ENCODE data around the gene SLC5A6.

The SLC5A6 gene

DNA sequence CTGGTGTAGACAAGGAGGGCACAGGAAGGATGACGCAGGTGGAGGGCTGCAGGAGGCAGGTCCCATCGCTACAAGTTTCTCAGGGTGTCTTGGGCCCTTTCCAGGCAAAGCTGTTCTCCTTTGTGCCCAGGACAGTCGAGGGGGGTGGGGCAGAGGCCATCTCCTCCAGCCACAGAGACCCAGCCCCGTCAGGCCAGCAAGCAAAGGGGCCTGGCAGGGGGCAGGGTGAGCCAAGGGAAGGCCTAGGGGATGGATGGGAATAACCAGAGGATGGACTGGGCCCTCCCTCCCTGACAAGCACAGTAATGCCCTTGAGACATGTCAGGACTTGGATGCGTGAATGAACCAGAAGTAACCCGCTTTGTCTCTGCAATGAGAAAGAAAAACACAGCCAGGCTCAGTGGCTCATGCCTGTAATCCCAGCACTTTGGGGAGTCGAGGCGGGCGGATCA lies 57.0 kb downstream of the SLC5A6 start:
- TF ChIP-seq ZFX (IDR thresholded peaks at IDR 0.05; ENCODE audit: borderline replicate concordance) = no peak
- TF ChIP-seq, protein P1, sequence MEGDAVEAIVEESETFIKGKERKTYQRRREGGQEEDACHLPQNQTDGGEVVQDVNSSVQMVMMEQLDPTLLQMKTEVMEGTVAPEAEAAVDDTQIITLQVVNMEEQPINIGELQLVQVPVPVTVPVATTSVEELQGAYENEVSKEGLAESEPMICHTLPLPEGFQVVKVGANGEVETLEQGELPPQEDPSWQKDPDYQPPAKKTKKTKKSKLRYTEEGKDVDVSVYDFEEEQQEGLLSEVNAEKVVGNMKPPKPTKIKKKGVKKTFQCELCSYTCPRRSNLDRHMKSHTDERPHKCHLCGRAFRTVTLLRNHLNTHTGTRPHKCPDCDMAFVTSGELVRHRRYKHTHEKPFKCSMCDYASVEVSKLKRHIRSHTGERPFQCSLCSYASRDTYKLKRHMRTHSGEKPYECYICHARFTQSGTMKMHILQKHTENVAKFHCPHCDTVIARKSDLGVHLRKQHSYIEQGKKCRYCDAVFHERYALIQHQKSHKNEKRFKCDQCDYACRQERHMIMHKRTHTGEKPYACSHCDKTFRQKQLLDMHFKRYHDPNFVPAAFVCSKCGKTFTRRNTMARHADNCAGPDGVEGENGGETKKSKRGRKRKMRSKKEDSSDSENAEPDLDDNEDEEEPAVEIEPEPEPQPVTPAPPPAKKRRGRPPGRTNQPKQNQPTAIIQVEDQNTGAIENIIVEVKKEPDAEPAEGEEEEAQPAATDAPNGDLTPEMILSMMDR (IDR thresholded peaks at IDR 0.05) = no peak
- H3K27ac ChIP-seq = no peak overlapping the region

GRCh38 chr2:27154488-27154887 lies 57.6 kb downstream of the SLC5A6 start:
- H3K27ac ChIP-seq = no peak overlapping the region
- no peak for TF ChIP-seq ZFX (IDR thresholded peaks at IDR 0.05; ENCODE audit: borderline replicate concordance)
- TF ChIP-seq, protein P1 (IDR thresholded peaks at IDR 0.05) = no peak

GRCh38 chr2:27152796-27153464 lies 59.1 kb downstream of the SLC5A6 start:
- TF ChIP-seq ZFX (IDR thresholded peaks at IDR 0.05; ENCODE audit: borderline replicate concordance) = no peak
- TF ChIP-seq, protein P1 (IDR thresholded peaks at IDR 0.05) = no peak

DNA sequence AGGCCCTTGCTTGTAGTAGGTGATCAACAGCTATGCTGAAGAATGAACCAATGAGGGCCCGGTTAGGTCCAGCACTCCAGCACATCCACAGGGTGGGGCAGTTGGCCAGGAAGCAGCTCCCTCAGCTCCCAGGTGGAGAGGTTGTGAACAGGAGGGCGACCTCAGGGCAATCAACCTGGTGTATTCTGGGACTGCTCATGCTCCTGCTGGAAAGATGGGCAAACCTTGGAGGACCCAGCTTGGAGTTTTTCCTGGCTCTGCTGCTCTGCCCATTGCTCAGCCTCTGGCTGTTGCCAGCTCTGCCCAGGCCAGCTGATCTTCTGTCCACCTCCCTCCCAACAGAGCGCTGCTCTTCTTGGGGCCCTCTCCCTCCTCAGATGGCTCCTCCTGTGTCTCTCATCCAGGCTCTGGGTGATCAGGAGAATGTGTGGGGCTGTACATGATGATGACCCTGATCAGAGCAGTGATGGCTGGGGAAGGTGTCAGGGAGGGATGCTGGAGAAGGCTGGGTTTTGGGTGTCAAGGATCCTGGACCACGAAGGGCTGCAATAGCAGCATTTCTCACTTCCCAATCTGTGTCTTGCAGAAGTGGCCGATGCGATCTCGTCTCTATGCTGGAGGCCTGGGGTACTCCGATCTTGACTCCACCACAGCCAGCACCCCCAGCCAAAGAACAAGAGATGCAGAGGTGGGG lies 59.8 kb downstream of the SLC5A6 start:
- no peak overlapping the region for H3K27ac ChIP-seq
- TF ChIP-seq, protein P1 (IDR thresholded peaks at IDR 0.05) = peak; percentile 6; the same call in 1 of the 2 replicates
- no peak for TF ChIP-seq ZFX (IDR thresholded peaks at IDR 0.05; ENCODE audit: borderline replicate concordance)

More at GRCh38 chr2:27152796-27153464, 59.1 kb downstream of the SLC5A6 start:
- peak overlapping the region; percentile 39 for H3K27ac ChIP-seq

GRCh38 chr2:27150639-27151230 lies 61.3 kb downstream of the SLC5A6 start:
- TF ChIP-seq ZFX (IDR thresholded peaks at IDR 0.05; ENCODE audit: borderline replicate concordance) = no peak
- TF ChIP-seq, protein P1 (IDR thresholded peaks at IDR 0.05) = no peak
- H3K27ac ChIP-seq = no peak overlapping the region
